Measurements from ENCODE around the gene UAP1L1. TPM values are rescaled to one million over a fixed set of nuclear protein-coding genes. Genes with fewer than 3 reads are reported as not detected.

UAP1L1 gene, protein sequence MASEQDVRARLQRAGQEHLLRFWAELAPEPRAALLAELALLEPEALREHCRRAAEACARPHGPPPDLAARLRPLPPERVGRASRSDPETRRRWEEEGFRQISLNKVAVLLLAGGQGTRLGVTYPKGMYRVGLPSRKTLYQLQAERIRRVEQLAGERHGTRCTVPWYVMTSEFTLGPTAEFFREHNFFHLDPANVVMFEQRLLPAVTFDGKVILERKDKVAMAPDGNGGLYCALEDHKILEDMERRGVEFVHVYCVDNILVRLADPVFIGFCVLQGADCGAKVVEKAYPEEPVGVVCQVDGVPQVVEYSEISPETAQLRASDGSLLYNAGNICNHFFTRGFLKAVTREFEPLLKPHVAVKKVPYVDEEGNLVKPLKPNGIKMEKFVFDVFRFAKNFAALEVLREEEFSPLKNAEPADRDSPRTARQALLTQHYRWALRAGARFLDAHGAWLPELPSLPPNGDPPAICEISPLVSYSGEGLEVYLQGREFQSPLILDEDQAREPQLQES
- total RNA-seq, result 16.2 and 18.1 TPM in 2 replicates

DNA sequence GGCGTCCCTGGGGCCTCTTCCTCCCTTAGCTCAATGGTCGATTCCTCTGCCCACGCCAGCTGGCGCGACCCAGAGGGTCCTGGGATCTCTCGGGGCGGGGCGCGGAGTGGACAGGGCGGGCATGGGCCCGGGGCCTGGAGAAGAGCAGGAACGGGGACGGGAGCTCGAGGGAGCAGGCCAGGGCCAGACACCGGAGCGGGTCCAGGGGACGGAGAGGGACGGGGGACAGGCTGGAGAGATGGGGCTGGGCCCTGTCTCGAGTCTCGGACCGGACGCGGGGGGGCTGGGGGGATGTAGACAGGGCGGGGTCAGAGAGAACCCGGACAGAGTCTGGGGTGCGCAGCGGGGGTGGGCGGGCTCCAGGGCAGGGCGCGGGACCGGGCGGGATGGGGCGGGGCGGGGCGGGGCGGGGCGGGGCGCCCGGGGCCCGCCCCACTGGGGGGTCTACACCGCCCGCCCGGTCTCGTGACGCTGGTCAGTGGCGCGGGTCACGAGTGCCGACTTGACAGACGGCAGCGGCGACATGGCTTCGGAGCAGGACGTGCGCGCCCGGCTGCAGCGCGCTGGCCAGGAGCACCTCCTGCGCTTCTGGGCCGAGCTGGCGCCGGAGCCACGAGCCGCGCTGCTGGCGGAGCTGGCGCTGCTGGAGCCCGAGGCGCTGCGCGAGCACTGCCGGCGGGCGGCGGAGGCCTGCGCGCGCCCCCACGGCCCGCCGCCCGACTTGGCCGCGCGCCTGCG is at the start of gene UAP1L1:
TSS of gene UAP1L1 (plus strand) at position 508 of the 738 bp plus-strand sequence. CDS start at position 524, 16 bp downstream.

DNA sequence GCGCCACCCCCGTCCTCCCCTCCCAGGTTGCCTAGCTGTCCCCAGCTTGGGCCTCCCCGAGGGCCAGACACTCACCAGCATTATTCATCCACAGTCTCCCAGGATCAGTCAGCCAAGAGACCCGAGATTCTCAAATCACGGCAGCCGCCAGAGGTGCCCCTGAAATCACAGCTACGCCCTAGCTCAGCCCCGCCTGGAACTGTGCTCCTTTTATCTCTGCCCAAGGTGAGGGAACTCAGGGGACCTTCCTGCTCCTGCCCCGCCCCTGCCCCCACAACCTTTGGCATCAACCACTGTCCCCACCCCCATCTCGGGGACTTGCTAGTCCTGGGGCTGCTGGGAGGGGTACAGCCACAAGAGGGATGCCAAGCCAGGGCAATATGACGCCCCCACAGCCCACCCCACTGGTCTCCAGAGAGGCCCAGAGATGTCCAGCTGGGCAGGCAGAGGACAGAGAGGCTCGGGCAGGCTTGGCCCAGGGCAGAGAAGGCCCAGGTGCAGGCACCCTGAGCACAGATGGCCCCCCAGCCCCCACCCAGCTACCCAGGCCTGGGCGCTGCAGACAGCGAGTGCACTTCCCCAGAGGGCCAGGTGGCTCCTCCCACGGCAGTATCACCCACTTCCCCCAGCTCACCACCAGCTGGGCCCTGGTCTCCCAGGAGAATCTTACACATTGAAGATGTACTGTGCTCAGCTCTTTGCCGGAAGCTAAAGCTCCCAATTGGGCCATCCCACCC is 45.2 kb upstream of the UAP1L1 start, which contains the start of gene FUT7:
TSS of gene FUT7 (minus strand) at position 185 of the 737 bp plus-strand sequence. CDS start at position 88, 97 bp downstream.

DNA sequence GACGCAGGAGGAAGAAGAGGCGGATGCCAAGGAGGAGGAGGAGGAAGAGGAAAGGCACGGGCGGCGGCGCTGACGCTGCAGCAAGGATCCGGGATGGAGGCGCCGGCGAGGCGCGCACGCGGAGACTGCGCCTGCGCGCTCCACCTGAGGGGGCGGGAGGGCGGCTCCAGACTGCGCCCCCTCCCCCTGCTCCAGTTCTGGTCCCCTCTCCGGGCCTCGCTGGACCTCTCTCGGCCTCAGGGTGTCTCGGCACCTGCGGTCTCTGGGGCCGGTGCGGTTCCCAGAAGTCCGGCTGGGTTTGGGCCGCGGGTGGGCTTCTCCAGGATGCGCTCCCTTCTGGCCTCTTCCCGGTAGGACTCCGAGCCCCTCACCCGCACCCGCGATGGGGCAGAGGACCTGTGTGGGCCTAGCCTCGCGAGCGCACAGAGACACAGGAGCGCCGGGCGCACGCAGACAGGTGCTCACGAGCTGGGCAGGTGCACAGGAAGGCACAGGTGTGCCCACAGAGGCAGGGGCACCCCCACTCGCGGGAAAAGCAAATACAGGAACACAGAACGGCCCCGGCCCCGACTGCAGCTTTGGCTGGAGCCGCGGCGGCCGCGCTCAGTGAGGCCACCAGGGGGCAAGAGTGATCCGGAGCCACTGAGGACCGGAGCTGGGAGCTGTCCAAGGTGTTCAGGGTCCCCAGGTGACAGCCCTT is 31.1 kb upstream of the UAP1L1 start, which contains the start of gene NPDC1:
TSS of gene NPDC1 (minus strand) at position 90 of the 700 bp plus-strand sequence. CDS start 188 bp downstream, outside the sequence.

DNA sequence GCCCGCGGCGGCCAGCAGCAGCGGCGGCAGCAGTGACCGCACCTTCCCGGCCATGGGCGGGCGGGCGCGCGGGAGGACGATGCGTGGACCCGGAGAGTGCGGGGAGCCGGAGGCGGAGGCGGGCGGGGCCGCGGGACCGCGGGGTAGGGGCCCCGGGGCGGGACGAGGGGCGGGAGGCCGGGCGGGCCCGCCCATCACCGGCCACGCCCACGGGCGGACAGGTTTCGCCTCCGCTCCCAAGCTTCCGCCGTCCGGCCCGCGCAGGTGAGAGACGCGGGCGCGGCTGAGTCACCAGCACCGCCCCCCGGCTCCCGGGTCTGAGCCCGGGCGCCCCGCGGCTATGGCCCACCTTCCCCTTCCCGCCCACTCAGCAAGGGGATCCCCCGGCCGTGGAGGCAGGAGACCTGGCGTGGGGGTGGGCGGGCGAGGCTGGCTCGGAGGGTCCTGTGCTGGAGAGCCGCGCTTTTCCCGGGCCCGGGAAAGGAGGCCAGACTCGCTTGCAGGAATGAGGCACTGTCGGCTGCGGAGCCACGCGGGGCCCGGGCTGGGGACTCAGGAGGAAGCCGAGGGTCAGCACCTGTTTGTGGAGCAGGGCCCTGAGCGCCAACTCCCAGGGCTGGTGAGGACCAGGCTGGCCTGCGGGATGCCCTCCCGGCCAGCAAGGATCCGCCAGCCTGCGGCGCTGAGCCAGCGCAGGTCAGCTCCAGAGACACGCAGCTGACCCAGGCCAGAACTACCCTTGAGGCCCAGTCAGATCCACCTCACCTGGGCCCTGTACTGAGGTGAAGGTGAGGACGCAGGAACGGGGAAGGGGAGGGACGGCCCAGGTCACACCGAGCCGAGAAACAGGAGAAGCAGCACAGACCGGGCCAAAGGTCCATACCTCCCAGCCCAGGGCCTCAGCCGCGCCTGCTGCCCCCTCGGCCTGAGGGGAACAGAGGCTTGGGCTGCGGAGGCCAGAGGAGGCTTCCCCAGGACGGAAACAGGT is 23.1 kb upstream of the UAP1L1 start, which contains the start of gene ENTPD2:
TSS of gene ENTPD2 (minus strand) at position 118 of the 988 bp plus-strand sequence. CDS start at position 54, 64 bp downstream.

DNA sequence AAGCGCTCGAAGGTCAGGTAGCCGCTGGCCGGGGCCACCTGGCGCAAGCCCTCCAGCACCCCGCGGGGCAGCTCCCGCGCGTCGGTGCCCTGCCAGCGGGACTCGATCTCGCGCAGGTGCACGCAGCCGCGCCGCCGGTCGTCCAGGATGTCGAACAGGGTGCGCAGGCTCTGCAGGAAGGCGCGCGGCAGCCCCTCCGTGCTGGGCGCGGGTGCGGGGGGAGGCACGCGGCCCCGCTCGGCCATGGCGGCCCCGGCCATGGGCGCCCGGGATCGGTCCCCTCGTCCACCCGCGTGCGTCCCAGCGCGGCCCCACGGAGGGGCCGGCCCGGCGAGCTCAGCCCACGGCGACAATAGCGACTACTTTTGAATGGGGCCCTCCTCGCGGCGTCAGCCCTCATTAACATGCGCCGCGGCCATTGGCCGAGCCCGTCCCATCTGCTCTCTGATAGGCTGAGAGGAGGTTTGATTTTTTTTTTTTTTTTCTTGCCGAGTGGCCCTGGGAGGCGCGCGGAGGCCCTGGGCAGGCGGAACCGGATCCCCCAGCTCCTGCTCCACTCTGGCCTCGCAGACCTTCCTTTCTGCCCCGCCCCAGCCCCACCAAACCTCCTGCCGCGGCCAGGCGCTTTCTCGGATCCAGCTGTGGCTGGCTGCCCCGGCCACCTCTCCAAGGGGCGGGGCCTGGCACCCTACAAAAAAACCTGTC is 7.0 kb upstream of the UAP1L1 start, which contains the start of gene SAPCD2:
TSS of gene SAPCD2 (minus strand) at position 357 of the 705 bp plus-strand sequence. CDS start at position 260, 97 bp downstream.

DNA sequence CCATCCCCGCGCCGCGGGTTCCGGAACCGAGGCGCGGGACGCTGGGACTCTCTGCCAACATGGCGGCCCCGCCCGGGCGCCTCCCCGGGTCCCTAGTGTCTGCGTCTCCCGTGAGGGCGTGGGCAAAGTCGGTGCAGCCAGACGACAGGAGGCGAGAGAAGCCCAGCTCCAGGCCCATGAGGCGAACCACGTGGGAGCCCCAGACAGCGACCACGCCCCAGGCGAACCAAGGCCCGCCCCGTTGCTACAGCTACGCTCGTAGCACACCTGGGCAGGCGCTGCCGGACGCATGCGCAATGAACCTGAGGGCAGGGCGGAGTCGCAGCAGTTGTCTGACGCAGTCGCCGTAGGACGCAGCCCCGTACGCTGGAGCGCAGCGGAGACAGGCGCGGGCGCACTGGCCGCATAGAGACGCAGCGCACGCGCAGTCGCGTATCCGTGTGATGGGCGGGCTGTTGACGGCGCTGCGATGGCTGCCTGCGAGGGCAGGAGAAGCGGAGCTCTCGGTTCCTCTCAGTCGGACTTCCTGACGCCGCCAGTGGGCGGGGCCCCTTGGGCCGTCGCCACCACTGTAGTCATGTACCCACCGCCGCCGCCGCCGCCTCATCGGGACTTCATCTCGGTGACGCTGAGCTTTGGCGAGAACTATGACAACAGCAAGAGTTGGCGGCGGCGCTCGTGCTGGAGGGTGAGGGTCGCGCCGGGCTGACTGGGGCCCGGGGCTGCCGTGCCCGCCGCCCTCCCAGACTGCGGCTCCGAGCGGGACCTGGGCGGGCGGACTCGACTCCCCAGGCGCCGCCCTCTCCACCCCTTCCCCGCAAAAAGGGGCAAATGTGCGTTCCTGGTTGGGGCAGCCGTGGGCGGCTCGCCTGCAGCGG is 9.5 kb downstream of the UAP1L1 start, which contains the start of gene MAN1B1:
TSS of gene MAN1B1 (plus strand) at position 455 of the 878 bp plus-strand sequence. CDS start at position 470, 15 bp downstream.

DNA sequence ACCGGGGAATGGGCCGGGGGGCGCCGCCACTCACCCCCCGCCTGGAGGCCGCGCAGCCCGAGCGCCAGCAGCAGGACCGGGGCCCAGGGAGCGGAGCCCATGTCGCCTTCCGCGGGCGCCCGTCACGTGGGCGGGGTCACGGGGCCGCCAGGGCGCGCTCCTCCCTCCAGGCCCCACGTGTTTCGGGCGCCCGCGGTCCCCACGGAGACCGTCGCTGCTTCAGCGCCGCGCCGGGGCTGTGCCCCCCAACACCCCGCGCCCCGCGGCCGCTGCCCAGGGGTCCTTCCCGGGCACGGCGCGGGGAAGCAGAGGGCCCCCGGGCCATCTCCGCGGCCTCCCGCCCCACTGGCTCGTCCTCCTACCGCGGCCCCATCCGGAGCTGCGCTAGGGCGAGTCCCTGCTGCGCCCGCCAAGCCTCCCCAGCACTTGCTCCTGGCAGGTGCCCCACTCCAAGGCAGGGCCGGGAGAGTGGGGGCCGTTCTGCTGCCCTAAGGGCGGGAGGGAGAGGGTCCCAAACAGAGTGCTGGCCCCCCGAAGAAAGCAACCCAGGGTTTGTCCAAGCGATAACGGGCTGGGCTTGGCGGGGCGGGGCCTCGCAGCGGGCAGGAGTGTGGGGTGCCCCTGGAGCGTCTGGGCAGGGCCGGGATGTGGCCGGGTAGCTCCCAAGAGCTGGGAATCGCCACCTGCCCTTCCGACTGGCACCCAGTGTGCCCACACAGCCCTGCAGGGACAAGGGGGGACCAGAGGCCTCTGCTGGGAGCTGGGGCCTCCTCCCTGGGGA is 37.5 kb downstream of the UAP1L1 start, which contains the start of gene DPP7:
TSS of gene DPP7 (minus strand) at position 121 of the 781 bp plus-strand sequence. CDS start at position 101, 20 bp downstream.

Other genes starting within 250 kb of the UAP1L1 start
- 0.95 and 1.5 TPM in 2 replicates for gene AJM1, start 235.0 kb upstream of the UAP1L1 start, total RNA-seq
- gene PHPT1, start 228.1 kb upstream of the UAP1L1 start, total RNA-seq, result 177 and 292 TPM in 2 replicates
- 0.32 and 1.1 TPM in 2 replicates for gene MAMDC4, start 225.2 kb upstream of the UAP1L1 start, total RNA-seq
- 386 and 552 TPM in 2 replicates for gene EDF1, start 211.2 kb upstream of the UAP1L1 start, total RNA-seq
- 6.0 and 9.2 TPM in 2 replicates for gene TRAF2, start 191.0 kb upstream of the UAP1L1 start, total RNA-seq
- 107 and 184 TPM in 2 replicates for gene FBXW5, start 132.8 kb upstream of the UAP1L1 start, total RNA-seq
- 0.32 and 0.69 TPM in 2 replicates for gene C8G, start 132.3 kb upstream of the UAP1L1 start, total RNA-seq
- not detected in 2 replicates for gene LCN12, start 125.2 kb upstream of the UAP1L1 start, total RNA-seq
- 0.79 and 6.0 TPM in 2 replicates for gene PTGDS, start 100.0 kb upstream of the UAP1L1 start, total RNA-seq
- 0.16 and 0.34 TPM in 2 replicates for gene LCNL1, start 94.5 kb upstream of the UAP1L1 start, total RNA-seq
- gene PAXX, start 85.1 kb upstream of the UAP1L1 start, total RNA-seq, result 5.8 and 8.5 TPM in 2 replicates
- gene CLIC3, start 80.9 kb upstream of the UAP1L1 start, total RNA-seq, result 6.8 and 8.2 TPM in 2 replicates
- 14.2 and 23.9 TPM in 2 replicates for gene ABCA2, start 49.3 kb upstream of the UAP1L1 start, total RNA-seq
- gene FUT7, start 45.4 kb upstream of the UAP1L1 start, total RNA-seq, result not detected in 2 replicates
- gene NPDC1, start 31.3 kb upstream of the UAP1L1 start, total RNA-seq, result 11.5 and 13.1 TPM in 2 replicates
- under 0.01 TPM in 1 of 2 replicates, not detected in the other for gene ENTPD2, start 23.5 kb upstream of the UAP1L1 start, total RNA-seq
- gene SAPCD2, start 7.0 kb upstream of the UAP1L1 start, total RNA-seq, result 0.26 and 0.47 TPM in 2 replicates
- 73.7 and 76.9 TPM in 2 replicates for gene MAN1B1, start 9.5 kb downstream of the UAP1L1 start, total RNA-seq
- 67.8 and 115 TPM in 2 replicates for gene DPP7, start 37.2 kb downstream of the UAP1L1 start, total RNA-seq
- gene GRIN1, start 61.6 kb downstream of the UAP1L1 start, total RNA-seq, result under 0.01 TPM in 1 of 2 replicates, not detected in the other
- not detected in 2 replicates for gene LRRC26, start 92.5 kb downstream of the UAP1L1 start, total RNA-seq
- gene TMEM210, start 94.5 kb downstream of the UAP1L1 start, total RNA-seq, result not detected in 2 replicates
- gene ANAPC2, start 111.0 kb downstream of the UAP1L1 start, total RNA-seq, result 27.1 and 29.3 TPM in 2 replicates
- gene SSNA1, start 111.2 kb downstream of the UAP1L1 start, total RNA-seq, result 58.4 and 64.2 TPM in 2 replicates
- 3.9 and 5.4 TPM in 2 replicates for gene TPRN, start 123.2 kb downstream of the UAP1L1 start, total RNA-seq
- gene TMEM203, start 128.1 kb downstream of the UAP1L1 start, total RNA-seq, result 26.8 and 30.9 TPM in 2 replicates
- gene NDOR1, start 128.2 kb downstream of the UAP1L1 start, total RNA-seq, result 2.2 and 2.3 TPM in 2 replicates
- gene RNF208, start 144.7 kb downstream of the UAP1L1 start, total RNA-seq, result 0.09 and 0.16 TPM in 2 replicates
- gene CYSRT1, start 147.7 kb downstream of the UAP1L1 start, total RNA-seq, result 0.17 and 0.63 TPM in 2 replicates
- gene RNF224, start 150.0 kb downstream of the UAP1L1 start, total RNA-seq, result 0.09 TPM in 1 of 2 replicates, not detected in the other
- gene SLC34A3, start 153.4 kb downstream of the UAP1L1 start, total RNA-seq, result not detected in 2 replicates
- gene TUBB4B, start 163.8 kb downstream of the UAP1L1 start, total RNA-seq, result 84.7 and 125 TPM in 2 replicates
- gene STPG3, start 173.8 kb downstream of the UAP1L1 start, total RNA-seq, result 0.16 TPM in 1 of 2 replicates, not detected in the other
- gene NELFB, start 177.8 kb downstream of the UAP1L1 start, total RNA-seq, result 39.2 and 49.2 TPM in 2 replicates
- gene TOR4A, start 200.2 kb downstream of the UAP1L1 start, total RNA-seq, result 5.8 and 11.5 TPM in 2 replicates
- gene NRARP, start 224.8 kb downstream of the UAP1L1 start, total RNA-seq, result 0.09 and 0.16 TPM in 2 replicates